ENCODE measurements around the gene PIWIL4.

- no peak for TF ChIP-seq CTCF (conservative IDR thresholded peaks at IDR 0.05; ENCODE audit: low read depth, low read length)
- TF ChIP-seq EZH2phosphoT487 (IDR thresholded peaks at IDR 0.05; ENCODE audit: borderline replicate concordance, low read length): no peak
These were observed 16.7 kb upstream of the PIWIL4 start for GRCh38 chr11:94550513-94550912.
